Activated naive CD4-positive, alpha-beta T cell treated with anti-CD3 and anti-CD28 coated beads, Interleukin-2, amount 10 ng/mL, durations not matched to agents 7 days and 5 days (primary cell): ENCODE measurements around the gene LRCH1.
A peak's percentile ranks its signal among the peaks of the same experiment; 100 is the strongest.
"Not testable (repeated sequence)": the region's sequence is repeated elsewhere in the genome, so short reads cannot be mapped to it uniquely, and the experiment has no call there.

ENCODE experiments used
- CTCF ChIA-PET: fragments of 350-600 bp; sonication (Branson Sonifier 250); formaldehyde crosslinking; loops from one replicate; lab custom pipeline; 2021; ENCODE audit warnings: antibody characterized with exemption; lab: Charles Lee
- DNase-seq: peaks from one replicate; pipeline ENCODE4 v3.0.0-alpha.2; 2020
- H3K27ac Mint-ChIP-seq: one replicate; pipeline ENCODE4 v1.8.0; 2021; ENCODE audit warnings: mild to moderate bottlenecking, moderate library complexity, mixed read lengths
- H3K27me3 Mint-ChIP-seq: one replicate; pipeline ENCODE4 v1.8.0; 2021; ENCODE audit warnings: mild to moderate bottlenecking, mixed read lengths
- H3K36me3 Mint-ChIP-seq: one replicate; pipeline ENCODE4 v1.8.0; 2021; ENCODE audit warnings: mixed read lengths
- H3K4me1 Mint-ChIP-seq: one replicate; pipeline ENCODE4 v1.8.0; 2021; ENCODE audit warnings: mixed read lengths
- H3K4me3 Mint-ChIP-seq: one replicate; pipeline ENCODE4 v1.8.0; 2021; ENCODE audit warnings: mild to moderate bottlenecking, moderate library complexity, mixed read lengths
- H3K9me3 Mint-ChIP-seq: one replicate; pipeline ENCODE4 v1.8.0; 2021; ENCODE audit warnings: mixed read lengths

Gene LRCH1

GRCh38 chr13:46761866-46762265, 208.9 kb downstream of the LRCH1 start:
- DNase-seq: no peak
- H3K4me3 Mint-ChIP-seq: no peak overlapping the region
- CTCF ChIA-PET: interaction anchor here (1.8 kb wide), 1 partner anchor 10 kb away, joined by 4 read pairs; no protein-coding TSS in a partner anchor
- H3K27ac Mint-ChIP-seq: no peak overlapping the region
- H3K9me3 Mint-ChIP-seq: no peaks in the 10 kb centered on the region
- H3K36me3 Mint-ChIP-seq: no peaks in the 10 kb centered on the region
- peaks cover 4% of the 10 kb centered on the region for H3K27me3 Mint-ChIP-seq
- H3K4me1 Mint-ChIP-seq: no peaks in the 10 kb centered on the region

DNA sequence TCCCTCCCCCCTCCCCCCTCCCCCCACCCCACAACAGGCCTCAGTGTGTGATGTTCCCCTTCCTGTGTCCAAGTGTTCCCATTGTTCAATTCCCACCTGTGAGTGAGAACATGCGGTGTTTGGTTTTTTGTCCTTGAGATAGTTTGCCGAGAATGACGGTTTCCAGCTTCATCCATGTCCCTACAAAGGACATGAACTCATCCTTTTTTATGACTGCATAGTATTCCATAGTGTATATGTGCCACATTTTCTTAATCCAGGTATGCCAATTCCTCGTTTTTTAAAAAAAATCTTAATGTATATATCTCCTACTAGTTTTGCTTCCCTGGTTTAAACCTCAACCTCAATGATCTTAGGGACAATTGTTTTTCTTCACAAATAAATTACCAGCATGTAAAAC, 217.0 kb downstream of the LRCH1 start:
- DNase-seq, H3K4me1 Mint-ChIP-seq, H3K9me3 Mint-ChIP-seq, H3K27me3 Mint-ChIP-seq, H3K4me3 Mint-ChIP-seq, CTCF ChIA-PET, H3K27ac Mint-ChIP-seq: not testable (repeated sequence)
- H3K36me3 Mint-ChIP-seq: peaks cover 41% of the 10 kb centered on the region

GRCh38 chr13:46771693-46772092, 218.7 kb downstream of the LRCH1 start:
- Mint-ChIP-seq H3K27me3 (no peaks in the 10 kb centered on the region), H3K4me3 (no peak overlapping the region), H3K27ac (no peak overlapping the region), H3K9me3 (no peaks in the 10 kb centered on the region), H3K36me3 (peaks cover 56% of the 10 kb centered on the region), H3K4me1 (no peaks in the 10 kb centered on the region)
- CTCF ChIA-PET: interaction anchor here (1.0 to 1.5 kb wide), 2 partner anchors 9 to 277 kb away, joined by 3 read pairs; no protein-coding TSS in a partner anchor
- no peak for DNase-seq

DNA sequence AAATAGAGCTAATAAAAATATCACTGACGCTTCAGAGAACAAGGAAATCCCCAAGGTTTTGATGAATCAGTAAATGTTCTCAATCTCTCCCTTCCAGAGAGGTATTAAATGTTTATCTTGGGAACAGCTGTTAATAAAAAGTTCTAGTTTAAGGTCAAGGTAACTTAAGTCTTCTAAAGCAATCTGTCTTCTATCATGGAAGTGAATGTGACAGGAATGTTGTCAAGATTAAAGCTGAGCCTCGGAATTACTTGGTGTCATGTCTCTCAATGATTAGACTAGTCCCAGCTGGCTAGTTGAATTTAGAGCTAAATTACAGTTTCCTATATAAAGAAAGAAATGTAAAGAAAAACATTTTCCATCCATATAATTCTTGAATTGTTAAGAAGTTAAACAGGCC, 220.6 kb downstream of the LRCH1 start:
- no peak for DNase-seq
- Mint-ChIP-seq H3K4me1 (no peaks in the 10 kb centered on the region), H3K27ac (no peak overlapping the region), H3K27me3 (no peaks in the 10 kb centered on the region), H3K36me3 (peaks cover 65% of the 10 kb centered on the region), H3K4me3 (no peak overlapping the region), H3K9me3 (no peaks in the 10 kb centered on the region)
- CTCF ChIA-PET: interaction anchor here (0.9 kb wide), 1 partner anchor 19 kb away, joined by 3 read pairs; no protein-coding TSS in a partner anchor

GRCh38 chr13:46775385-46776107, 222.6 kb downstream of the LRCH1 start:
- no peak overlapping the region for H3K4me3 Mint-ChIP-seq
- no peak for DNase-seq
- no peaks in the 10 kb centered on the region for H3K4me1 Mint-ChIP-seq
- no peaks in the 10 kb centered on the region for H3K27me3 Mint-ChIP-seq
- CTCF ChIA-PET: interaction anchor here (1.1 kb wide), 1 partner anchor 11 kb away, joined by 6 read pairs; no protein-coding TSS in a partner anchor
- H3K9me3 Mint-ChIP-seq: no peaks in the 10 kb centered on the region
- H3K27ac Mint-ChIP-seq: no peak overlapping the region
- H3K36me3 Mint-ChIP-seq: peaks cover 58% of the 10 kb centered on the region

DNA sequence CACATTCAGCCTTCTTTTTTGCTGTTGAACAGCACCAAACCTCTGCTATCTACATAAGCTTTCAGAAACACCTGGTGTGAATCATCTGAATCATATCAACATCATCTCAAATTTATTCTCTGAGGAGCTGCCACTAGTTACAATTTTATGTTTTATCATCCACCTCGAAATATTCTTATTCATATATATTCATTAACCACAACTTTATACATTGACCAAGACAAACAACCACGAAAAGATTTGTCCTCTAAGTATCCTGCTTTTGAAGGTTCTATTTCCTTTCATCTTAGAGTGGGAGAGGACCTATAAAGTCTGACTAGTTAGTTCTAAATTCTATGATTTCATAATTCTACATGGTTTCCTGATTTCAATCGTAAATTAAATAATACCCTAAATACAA, 225.1 kb downstream of the LRCH1 start:
- Mint-ChIP-seq H3K36me3 (peaks cover 62% of the 10 kb centered on the region), H3K9me3 (no peaks in the 10 kb centered on the region), H3K27me3 (no peaks in the 10 kb centered on the region), H3K4me1 (no peaks in the 10 kb centered on the region), H3K27ac (no peak overlapping the region), H3K4me3 (no peak overlapping the region)
- DNase-seq: no peak
- CTCF ChIA-PET: no interaction called here

GRCh38 chr13:46778890-46779289, 225.9 kb downstream of the LRCH1 start:
- Mint-ChIP-seq H3K4me3 (no peak overlapping the region), H3K36me3 (peaks cover 56% of the 10 kb centered on the region)

DNA sequence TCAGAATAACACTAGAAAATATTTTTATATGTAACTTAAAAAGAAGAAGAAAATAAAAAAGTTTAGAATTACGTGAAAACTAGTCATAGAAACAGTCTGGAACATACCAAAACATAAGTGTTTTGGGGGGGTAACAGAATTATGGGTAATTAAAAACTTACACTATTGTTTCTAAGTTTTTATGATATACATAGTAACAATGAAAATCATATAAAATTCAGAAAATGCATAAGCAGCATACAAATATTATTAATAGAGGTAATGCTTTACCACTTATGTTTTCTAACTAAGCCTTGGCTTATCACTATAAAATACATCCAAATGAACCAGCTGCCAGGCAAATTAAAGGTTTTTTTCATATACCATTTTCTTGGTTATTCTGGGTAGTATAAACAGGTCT, 229.1 kb downstream of the LRCH1 start:
- Mint-ChIP-seq H3K36me3 (peaks cover 46% of the 10 kb centered on the region), H3K27me3 (no peaks in the 10 kb centered on the region), H3K27ac (no peak overlapping the region), H3K4me1 (no peaks in the 10 kb centered on the region), H3K9me3 (no peaks in the 10 kb centered on the region), H3K4me3 (no peak overlapping the region)
- DNase-seq: no peak
- CTCF ChIA-PET: no interaction called here

More at GRCh38 chr13:46778890-46779289, 225.9 kb downstream of the LRCH1 start:
- CTCF ChIA-PET: no interaction called here
- Mint-ChIP-seq H3K27me3 (no peaks in the 10 kb centered on the region), H3K27ac (no peak overlapping the region), H3K4me1 (no peaks in the 10 kb centered on the region), H3K9me3 (no peaks in the 10 kb centered on the region)
- DNase-seq: no peak

- H3K9me3 Mint-ChIP-seq: no peaks in the 10 kb centered on the region
- peaks cover 46% of the 10 kb centered on the region for H3K36me3 Mint-ChIP-seq
- no peaks in the 10 kb centered on the region for H3K27me3 Mint-ChIP-seq
- H3K27ac Mint-ChIP-seq: no peak overlapping the region
- H3K4me1 Mint-ChIP-seq: no peaks in the 10 kb centered on the region
- DNase-seq: no peak
- H3K4me3 Mint-ChIP-seq: no peak overlapping the region
- CTCF ChIA-PET: no interaction called here
These were observed 229.7 kb downstream of the LRCH1 start for GRCh38 chr13:46782691-46783090.

GRCh38 chr13:46783504-46783903, 230.5 kb downstream of the LRCH1 start:
- no peak for DNase-seq
- no peak overlapping the region for H3K27ac Mint-ChIP-seq
- H3K4me1 Mint-ChIP-seq: peaks cover under 1% of the 10 kb centered on the region
- CTCF ChIA-PET: no interaction called here
- H3K9me3 Mint-ChIP-seq: no peaks in the 10 kb centered on the region
- H3K4me3 Mint-ChIP-seq: no peak overlapping the region
- H3K36me3 Mint-ChIP-seq: peaks cover 47% of the 10 kb centered on the region
- H3K27me3 Mint-ChIP-seq: no peaks in the 10 kb centered on the region

GRCh38 chr13:46795321-46795720, 242.4 kb downstream of the LRCH1 start:
- Mint-ChIP-seq H3K36me3 (peaks cover 20% of the 10 kb centered on the region), H3K4me1 (peaks cover 49% of the 10 kb centered on the region), H3K4me3 (peak overlapping the region; percentile 60), H3K27ac (no peak overlapping the region), H3K9me3 (no peaks in the 10 kb centered on the region), H3K27me3 (no peaks in the 10 kb centered on the region)
- CTCF ChIA-PET: no interaction called here
- DNase-seq: no peak

- CTCF ChIA-PET: interaction anchor here (0.6 kb wide), 1 partner anchor 487 kb away, joined by 3 read pairs; no protein-coding TSS in a partner anchor
- H3K9me3 Mint-ChIP-seq: no peaks in the 10 kb centered on the region
- H3K4me3 Mint-ChIP-seq: peak overlapping the region; percentile 95
- H3K4me1 Mint-ChIP-seq: peaks cover 43% of the 10 kb centered on the region
- peaks cover 13% of the 10 kb centered on the region for H3K36me3 Mint-ChIP-seq
- H3K27me3 Mint-ChIP-seq: peaks cover 3% of the 10 kb centered on the region
- peak overlapping the region; percentile 97 for H3K27ac Mint-ChIP-seq
- no peak for DNase-seq
These were observed 243.2 kb downstream of the LRCH1 start for GRCh38 chr13:46796129-46796514.

DNA sequence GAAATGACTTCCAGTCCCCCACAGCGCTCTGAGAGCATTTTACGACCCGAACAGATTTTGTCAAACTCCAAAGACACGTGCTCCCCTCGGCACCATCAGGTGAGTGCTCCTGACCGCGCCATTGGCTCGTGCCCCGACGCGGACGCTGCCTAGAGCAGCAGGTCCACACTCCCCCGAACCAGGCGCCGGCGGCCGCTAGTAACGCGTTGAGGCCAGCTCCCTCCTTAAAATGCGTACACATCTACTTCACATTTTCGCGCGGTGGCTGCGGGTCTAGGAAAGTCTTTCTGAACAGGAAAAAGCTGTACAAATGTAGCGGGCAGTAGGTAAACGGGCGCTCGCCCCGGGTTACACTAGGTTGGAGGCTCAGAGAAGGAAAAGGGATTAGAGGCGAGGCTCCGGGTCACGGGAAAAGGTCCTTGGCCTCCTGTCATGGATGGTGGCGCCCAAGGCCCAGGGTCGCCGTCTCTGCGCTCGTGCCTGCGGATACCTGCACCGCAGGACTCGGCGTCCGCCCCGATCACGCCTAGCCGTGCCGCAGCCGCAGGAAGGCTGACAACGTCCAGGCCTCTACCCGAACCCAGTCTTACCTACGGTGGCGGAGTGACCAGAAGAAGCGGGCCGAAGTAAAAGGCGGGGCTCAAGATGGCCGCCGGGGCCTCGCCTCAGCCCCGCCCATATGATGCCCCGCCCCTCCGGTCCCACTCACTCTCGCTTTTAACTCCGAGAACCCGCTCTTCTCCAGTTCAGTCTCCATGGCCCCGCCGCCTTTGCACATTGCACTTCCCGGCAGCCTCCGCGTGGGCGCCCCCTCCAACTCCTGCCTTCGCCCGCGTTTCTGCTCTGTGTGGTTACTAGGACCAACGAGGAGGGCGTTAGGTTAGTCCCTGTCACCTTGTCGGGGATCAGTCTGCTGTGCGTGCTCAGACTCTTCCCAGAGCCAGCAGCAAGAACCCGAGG, 243.8 kb downstream of the LRCH1 start, which contains the start of gene ESD:
TSS of gene ESD (minus strand) at position 647 of the 960 bp plus-strand sequence. CDS start 5,748 bp downstream, outside the sequence.
- DNase-seq: peak; percentile 96
- CTCF ChIA-PET: interaction anchor here (0.6 to 0.7 kb wide), 4 partner anchors 13 to 488 kb away, joined by 3 read pairs; no protein-coding TSS in a partner anchor
- Mint-ChIP-seq H3K4me3 (peak within 1 kb of the TSS; percentile 95), H3K27me3 (peaks cover 4% of the 10 kb centered on the region), H3K36me3 (peaks cover 13% of the 10 kb centered on the region), H3K9me3 (no peaks in the 10 kb centered on the region), H3K27ac (peak within 1 kb of the TSS; percentile 97), H3K4me1 (peaks cover 43% of the 10 kb centered on the region)
